Glomerular visceral epithelial cell (primary cell): ENCODE measurements around the gene PRM3.

ENCODE experiments used
- DNase-seq: peaks from one replicate; pipeline ENCODE4 v3.0.0-alpha.2; 2016; ENCODE audit errors: extremely low spot score

The PRM3 gene

GRCh38 chr16:11245222-11245737 lies 28.1 kb downstream of the PRM3 start:
- no peak for DNase-seq

GRCh38 chr16:11242658-11243057 lies 30.8 kb downstream of the PRM3 start:
- no peak for DNase-seq

DNA sequence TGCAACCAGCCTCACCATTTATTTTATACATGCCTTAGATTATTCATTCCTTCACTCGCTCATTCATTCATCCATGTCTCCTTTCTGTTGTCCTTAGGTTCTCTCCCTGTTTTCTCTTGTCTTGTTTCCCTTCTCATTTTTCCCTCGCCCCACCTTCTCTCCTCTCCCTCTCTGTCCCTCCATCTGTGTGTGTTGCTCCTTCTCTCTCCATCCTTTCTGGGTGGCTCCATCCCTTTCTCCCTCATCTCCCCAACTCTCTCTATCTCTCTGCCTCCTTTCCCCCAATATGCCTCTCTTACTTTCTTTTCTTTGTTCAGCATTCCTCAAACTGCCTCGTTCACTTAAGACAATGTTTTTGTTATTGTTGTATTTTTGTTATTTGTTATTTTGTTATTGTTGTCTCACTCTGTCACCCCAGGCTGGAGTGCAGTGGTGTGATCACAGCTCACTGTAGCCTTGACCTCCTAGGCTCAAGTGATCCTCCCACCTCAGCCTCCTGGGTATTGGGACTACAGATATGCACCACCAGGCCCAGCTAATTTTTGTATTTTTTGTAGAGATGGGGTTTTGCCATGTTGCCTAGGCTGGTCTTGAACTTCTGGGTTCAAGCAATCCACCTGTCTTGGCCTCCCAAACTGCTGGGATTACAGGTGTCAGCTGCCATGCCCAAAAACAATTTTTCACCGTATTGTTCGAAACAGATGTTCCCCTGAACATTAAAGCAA lies 31.8 kb downstream of the PRM3 start:
- no peak for DNase-seq

GRCh38 chr16:11240636-11241473 lies 32.6 kb downstream of the PRM3 start:
- no peak for DNase-seq

GRCh38 chr16:11239644-11240632 lies 33.5 kb downstream of the PRM3 start:
- no peak for DNase-seq

GRCh38 chr16:11238272-11239202 lies 34.9 kb downstream of the PRM3 start:
- DNase-seq: no peak

DNA sequence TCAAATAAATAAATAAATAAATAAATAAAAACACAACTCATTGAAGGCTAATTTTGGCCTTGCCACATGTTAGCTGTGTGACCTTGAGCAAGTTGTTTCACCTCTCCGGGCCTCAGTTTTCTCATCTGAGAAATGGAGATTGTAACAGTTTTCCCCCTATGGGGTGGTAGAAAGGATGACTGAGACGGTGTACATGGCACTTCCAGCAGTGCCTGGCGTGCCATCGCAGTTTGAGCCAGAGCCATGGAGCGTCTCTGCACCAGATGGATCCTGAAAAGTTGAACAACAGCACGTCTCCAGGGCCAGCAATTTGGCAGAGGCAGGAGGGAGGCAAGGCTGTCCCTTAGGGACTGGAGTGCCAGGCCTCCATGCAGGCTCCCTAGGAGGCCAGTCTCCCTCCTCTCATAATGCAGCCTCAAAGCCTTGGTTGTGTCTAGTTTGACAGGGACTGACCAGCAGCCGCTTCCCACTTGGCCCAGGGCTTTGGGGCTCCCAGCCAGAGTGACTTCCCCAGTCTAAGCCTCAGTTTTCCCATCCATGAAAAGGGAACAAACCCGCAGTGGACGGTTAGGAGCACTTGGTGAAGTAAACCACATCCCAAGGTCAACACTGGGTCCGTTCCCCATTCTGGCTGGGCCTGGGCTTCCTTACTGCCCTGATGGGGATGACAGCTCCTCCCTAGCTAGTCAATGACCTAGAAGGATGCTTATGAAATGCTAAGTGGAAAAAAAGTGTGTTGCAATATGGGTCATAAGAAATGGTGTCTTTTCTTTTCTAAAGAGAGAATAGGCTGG lies 36.8 kb downstream of the PRM3 start:
- DNase-seq: no peak

GRCh38 chr16:11235703-11235991 lies 37.8 kb downstream of the PRM3 start:
- DNase-seq: no peak

DNA sequence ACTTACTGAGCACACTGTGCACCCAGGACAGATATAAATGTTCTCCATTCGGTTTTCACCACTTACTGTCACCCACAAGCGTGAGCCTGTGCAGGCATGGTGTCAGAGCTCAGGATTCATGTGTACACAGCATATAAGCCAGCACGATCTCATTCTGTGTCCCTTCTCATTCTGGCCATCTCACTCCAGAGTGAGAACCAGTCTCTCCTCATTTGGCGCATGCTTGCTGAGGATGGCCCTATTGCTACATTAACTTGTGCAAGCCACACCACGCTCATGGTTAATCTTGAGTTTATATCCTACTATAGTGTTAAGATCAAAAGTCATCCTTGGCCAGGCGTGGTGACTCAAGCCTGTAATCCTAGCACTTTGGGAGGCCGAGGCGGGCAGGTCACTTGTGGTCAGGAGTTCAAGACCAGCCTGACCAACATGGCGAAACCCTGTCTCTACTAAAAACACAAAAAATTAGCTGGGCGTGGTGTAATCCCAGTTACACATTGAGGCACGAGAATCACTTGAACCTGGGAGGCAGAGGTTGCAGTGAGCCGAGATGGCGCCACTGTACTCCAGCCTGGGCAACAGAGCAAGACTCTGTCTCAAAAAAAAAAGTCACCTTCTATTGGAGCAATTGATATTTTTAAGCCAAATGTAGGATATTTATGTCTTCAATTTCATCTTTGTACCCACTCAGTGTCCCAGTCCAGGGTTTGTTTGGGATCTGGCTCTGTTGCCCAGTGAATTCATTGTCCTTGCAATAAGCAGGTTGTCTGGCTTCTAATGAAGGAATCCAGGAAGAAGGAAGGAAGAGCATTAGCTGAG lies 38.3 kb downstream of the PRM3 start:
- DNase-seq: no peak

DNA sequence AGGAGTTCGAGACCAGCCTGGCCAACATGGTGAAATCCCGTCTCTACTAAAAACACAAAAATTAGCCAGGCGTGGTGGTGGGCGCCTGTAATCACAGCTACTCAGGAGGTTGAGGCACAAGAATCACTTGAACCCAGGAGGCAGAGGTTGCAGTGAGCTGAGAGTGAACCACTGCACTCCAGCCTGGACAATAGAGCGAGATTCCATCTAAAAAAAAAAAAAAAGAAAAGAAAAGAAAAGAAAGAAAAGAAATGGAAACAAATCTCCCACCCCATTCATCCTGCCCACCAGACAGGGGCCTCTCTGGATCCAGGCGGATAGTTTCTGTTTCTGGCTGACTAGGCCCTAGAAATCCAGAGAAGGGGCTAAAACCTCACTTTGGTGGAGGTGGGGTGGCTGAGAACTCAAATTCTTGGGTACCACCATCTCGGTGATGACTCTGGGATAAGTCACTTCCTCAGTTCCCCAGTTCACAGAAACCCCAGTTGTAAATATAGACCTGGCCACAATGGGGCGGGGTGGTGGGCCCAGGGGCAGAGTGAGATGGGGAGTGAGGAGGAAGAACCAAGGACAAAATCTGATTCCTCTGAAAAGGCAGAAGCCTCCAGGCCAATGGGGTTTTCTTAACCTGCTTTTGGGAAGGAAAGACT lies 39.6 kb downstream of the PRM3 start:
- DNase-seq: no peak

- DNase-seq: no peak
These were observed 40.3 kb downstream of the PRM3 start for GRCh38 chr16:11232852-11233726.

DNA sequence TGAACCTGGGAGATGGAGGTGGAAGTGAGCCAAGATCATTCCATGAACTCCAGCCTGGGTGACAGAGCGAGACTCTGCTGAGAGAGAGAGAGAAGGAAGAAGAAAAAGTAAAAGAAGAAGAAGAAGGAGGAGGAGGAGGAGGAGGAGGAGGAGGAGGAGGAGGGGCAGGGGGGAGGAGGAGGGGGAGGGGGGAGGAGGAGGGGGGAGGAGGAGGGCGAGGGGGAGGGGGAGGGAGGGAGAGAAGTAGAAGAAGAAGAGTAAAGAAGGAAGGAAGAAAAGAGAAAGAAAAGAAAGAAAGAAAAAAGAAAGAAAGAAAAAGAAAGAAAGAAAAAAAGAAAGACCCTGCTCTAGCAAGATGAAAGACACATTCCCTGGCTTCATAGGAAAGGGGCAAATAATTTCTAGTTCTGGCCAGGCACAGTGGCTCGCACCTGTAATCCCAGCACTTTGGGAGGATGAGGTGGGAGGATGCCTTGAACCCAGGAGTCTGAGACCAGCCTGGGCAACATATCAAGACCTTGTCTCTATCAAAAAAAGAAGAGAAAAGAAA lies 41.1 kb downstream of the PRM3 start:
- no peak for DNase-seq

- DNase-seq: no peak
These were observed 42.0 kb downstream of the PRM3 start for GRCh38 chr16:11231367-11231970.

GRCh38 chr16:11229906-11230305 lies 43.5 kb downstream of the PRM3 start:
- no peak for DNase-seq

DNA sequence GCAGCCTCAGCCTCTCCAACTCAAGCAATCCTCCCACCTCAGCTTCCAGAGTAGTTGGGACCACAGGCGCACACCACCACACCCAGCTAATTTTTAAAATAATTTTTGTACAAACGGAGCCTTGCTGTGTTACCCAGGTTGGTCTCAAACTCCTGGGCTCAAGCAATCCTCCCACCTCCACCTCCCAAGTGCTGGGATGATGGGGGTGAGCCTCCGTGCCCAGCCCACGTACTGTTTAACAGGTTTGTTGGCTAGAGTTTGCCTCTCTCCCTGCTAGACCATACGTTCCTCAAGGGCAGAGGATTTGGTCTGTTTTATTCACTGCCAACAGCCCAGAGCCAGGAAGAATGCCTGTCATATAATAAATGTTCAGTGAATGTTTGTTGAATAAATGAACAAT lies 44.0 kb downstream of the PRM3 start:
- DNase-seq: no peak

DNA sequence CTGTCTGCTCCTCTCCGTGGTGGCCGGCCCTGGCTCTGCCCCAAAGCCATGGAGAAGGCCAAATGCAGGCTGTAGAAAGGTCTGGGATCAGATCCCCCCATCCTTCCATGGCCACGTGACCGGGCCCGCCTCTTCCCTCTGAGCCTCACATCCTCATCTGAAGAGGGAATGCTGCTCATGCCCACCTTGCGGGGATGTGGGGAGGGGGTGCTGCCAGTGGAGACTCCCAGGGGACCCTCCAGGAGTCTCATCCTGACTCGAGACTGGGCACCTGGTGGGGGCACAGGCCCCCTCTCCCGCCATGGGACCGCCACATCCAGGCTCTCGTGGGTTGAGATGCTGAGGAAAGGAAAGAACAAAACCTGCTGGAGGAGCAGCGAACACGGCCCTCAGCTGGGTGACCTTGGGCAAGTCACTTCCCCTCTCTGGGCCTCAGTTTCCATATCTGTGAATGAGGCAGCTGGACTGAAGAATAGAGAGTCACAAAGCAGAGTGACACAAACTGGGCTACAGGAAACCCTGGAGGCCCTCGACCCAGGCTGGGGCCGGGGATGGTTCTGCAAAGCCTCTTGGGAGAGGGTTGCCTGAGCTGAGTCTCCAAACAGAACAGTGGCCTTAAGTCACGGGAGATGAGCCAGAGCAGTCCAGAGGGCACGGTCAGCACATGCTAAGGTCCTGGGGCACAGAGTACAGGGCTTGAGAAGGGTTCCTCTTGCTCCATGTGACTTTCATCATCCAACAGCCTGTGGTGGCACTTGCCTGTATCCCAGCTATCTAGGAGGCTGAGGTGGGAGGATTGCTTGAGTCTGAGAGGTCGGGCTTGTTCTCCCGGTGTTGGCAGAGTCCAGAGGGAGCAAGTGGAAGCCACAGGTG lies 47.5 kb downstream of the PRM3 start:
- no peak for DNase-seq
